NCI-H146 (cell line): ENCODE data around the gene MRPL57.
"Not testable (repeated sequence)": the region's sequence is repeated elsewhere in the genome, so short reads cannot be mapped to it uniquely, and the experiment has no call there.

Experiments used
- DNase-seq: peaks from one replicate; lab custom pipeline; 2025; lab: John Stamatoyannopoulos, UW

Gene MRPL57

GRCh38 chr13:21176215-21176981 is at the start of gene MRPL57, which contains the start of gene SKA3:
TSS of gene MRPL57 (plus strand) at chr13:21176658. CDS start at chr13:21176917, 259 bp downstream.
TSS of gene SKA3 (minus strand) at chr13:21176552. CDS start at chr13:21176477, 75 bp downstream.
- peak; percentile 91 for DNase-seq

GRCh38 chr13:21130116-21130515 is 46.3 kb upstream of the MRPL57 start:
- DNase-seq: no peak

GRCh38 chr13:21133077-21133476 is 43.4 kb upstream of the MRPL57 start:
- DNase-seq: no peak

- DNase-seq: no peak
Observed at GRCh38 chr13:21134475-21134874, 42.0 kb upstream of the MRPL57 start.

- DNase-seq: not testable (repeated sequence)
Observed at GRCh38 chr13:21135833-21136232, 40.6 kb upstream of the MRPL57 start.

GRCh38 chr13:21137696-21138095 is 38.8 kb upstream of the MRPL57 start:
- no peak for DNase-seq

- DNase-seq: no peak
Observed at GRCh38 chr13:21138561-21138960, 37.9 kb upstream of the MRPL57 start.

GRCh38 chr13:21139374-21139773 is 37.1 kb upstream of the MRPL57 start:
- DNase-seq: peak; percentile 36

- no peak for DNase-seq
Observed at GRCh38 chr13:21142766-21143165, 33.7 kb upstream of the MRPL57 start.

- DNase-seq: no peak
Observed at GRCh38 chr13:21147827-21148226, 28.6 kb upstream of the MRPL57 start.

- DNase-seq: no peak
Observed at GRCh38 chr13:21148557-21149258, 27.8 kb upstream of the MRPL57 start.

- DNase-seq: no peak
Observed at GRCh38 chr13:21149568-21149967, 26.9 kb upstream of the MRPL57 start.

GRCh38 chr13:21150013-21150412 is 26.4 kb upstream of the MRPL57 start:
- DNase-seq: no peak

GRCh38 chr13:21152251-21152899 is 24.1 kb upstream of the MRPL57 start:
- no peak for DNase-seq

GRCh38 chr13:21164631-21165030 is 11.8 kb upstream of the MRPL57 start:
- DNase-seq: no peak

GRCh38 chr13:21165606-21166005 is 10.9 kb upstream of the MRPL57 start:
- DNase-seq: not testable (repeated sequence)

GRCh38 chr13:21171420-21171819 is 5.0 kb upstream of the MRPL57 start:
- no peak for DNase-seq

- DNase-seq: not testable (repeated sequence)
Observed at GRCh38 chr13:21173767-21174166, 2.7 kb upstream of the MRPL57 start.

GRCh38 chr13:21175656-21176214 is 723 bp upstream of the MRPL57 start:
- no peak for DNase-seq

- DNase-seq: no peak
Observed at GRCh38 chr13:21176982-21177284, 475 bp downstream of the MRPL57 start.

- DNase-seq: no peak
Observed at GRCh38 chr13:21181671-21182070, 5.2 kb downstream of the MRPL57 start.

- not testable (repeated sequence) for DNase-seq
Observed at GRCh38 chr13:21186410-21186809, 10.0 kb downstream of the MRPL57 start.

- DNase-seq: not testable (repeated sequence)
Observed at GRCh38 chr13:21194756-21195155, 18.3 kb downstream of the MRPL57 start.
